Endothelial cell of umbilical vein (primary cell): ENCODE measurements around the gene SECISBP2. TPM values are rescaled to one million over a fixed set of nuclear protein-coding genes. Genes with fewer than 3 reads are reported as not detected.

Source experiments
- BruUV-seq: library from RNA; stranded (reverse); fragments of 400-500 nt; replicated peaks from 2 replicates; lab custom pipeline; 2021; lab: Mats Ljungman, UMichigan
- CTCF ChIA-PET: fragments of 300-600, 350-600 bp; sonication (Branson Sonifier 250); formaldehyde crosslinking; loops from one replicate; lab custom pipeline; 2021; ENCODE audit warnings: antibody characterized with exemption, inconsistent platforms; lab: Charles Lee
- POLR2A ChIA-PET: fragments of 300-600, 350-600 bp; sonication (Branson Sonifier 250); formaldehyde crosslinking; loops from one replicate; lab custom pipeline; 2021; ENCODE audit warnings: antibody characterized with exemption, inconsistent platforms; lab: Charles Lee
- DNase-seq: peaks from one replicate; pipeline ENCODE4 v3.0.0-alpha.2; 2011; ENCODE audit warnings: low read depth, low spot score
- FAIRE-seq: peaks from 2 replicates; lab custom pipeline; 2011; peaks lifted over from hg19 to GRCh38; lab: Jason Lieb, UNC
- H2AFZ ChIP-seq: 2 replicates; pipeline ENCODE4 v1.6.0; 2012; ENCODE audit warnings: low read depth, low read length, control low read depth, inconsistent platforms
- H3K27ac ChIP-seq: 2 replicates; pipeline ENCODE4 v1.5.1; 2011; ENCODE audit warnings: low read depth, mild to moderate bottlenecking, control low read depth, low read length, moderate library complexity; ENCODE audit not compliant: insufficient read depth
- H3K27me3 ChIP-seq, 2 experiments: 2 replicates each; pipeline versions ENCODE4 v1.6.0 to v1.6.1; 2011; ENCODE audit warnings: low read length in 2 of 2, mixed read lengths in 1 of 2; ENCODE audit not compliant: control insufficient read depth in 2 of 2, insufficient read depth in 2 of 2
- H3K36me3 ChIP-seq, 2 experiments: 2 replicates in 1 of 2; 3 replicates in 1 of 2; pipeline ENCODE4 v1.5.1; 2011; ENCODE audit warnings: low read length in 2 of 2, mild to moderate bottlenecking in 1 of 2, moderate library complexity in 1 of 2; ENCODE audit not compliant: control insufficient read depth in 2 of 2, insufficient read depth in 2 of 2; ENCODE audit errors: extremely low read depth in 1 of 2
- H3K4me1 ChIP-seq: 3 replicates; pipeline ENCODE4 v1.5.1; 2011; ENCODE audit warnings: mild to moderate bottlenecking, low read length; ENCODE audit not compliant: control insufficient read depth, insufficient read depth; ENCODE audit errors: extremely low read depth
- H3K4me2 ChIP-seq: 2 replicates; pipeline ENCODE4 v1.6.1; 2011; ENCODE audit warnings: low read length, control low read depth, mixed read lengths; ENCODE audit not compliant: insufficient read depth
- H3K4me3 ChIP-seq, 3 experiments: fragments of 200-600 bp in 1 of 3; sonication (generic), shearing (Covaris generic) in 1 of 3; replicated peaks in 1 of 3; 2 replicates each; pipeline ENCODE4 v1.5.1; 2011 to 2016; ENCODE audit warnings: control low read depth in 3 of 3, low read length in 3 of 3, mild to moderate bottlenecking in 2 of 3, inconsistent platforms in 1 of 3, low read depth in 1 of 3, moderate library complexity in 1 of 3; ENCODE audit not compliant: insufficient read depth in 1 of 3
- H3K79me2 ChIP-seq: 2 replicates; pipeline ENCODE4 v1.6.0; 2012; ENCODE audit warnings: low read length, inconsistent platforms; ENCODE audit not compliant: control insufficient read depth, insufficient read depth
- H3K9ac ChIP-seq: replicated peaks from 2 replicates; pipeline ENCODE3; 2011; ENCODE audit warnings: low read length, control low read depth; ENCODE audit not compliant: insufficient read depth; ENCODE audit errors: extremely low read depth
- H3K9me1 ChIP-seq: replicated peaks from 3 replicates; pipeline ENCODE4 v1.6.0; 2011; ENCODE audit warnings: mild to moderate bottlenecking, low read length; ENCODE audit not compliant: control insufficient read depth, insufficient read depth; ENCODE audit errors: extremely low read depth
- H3K9me3 ChIP-seq: replicated peaks from 2 replicates; pipeline ENCODE4 v1.5.1; 2012; ENCODE audit warnings: low read length, inconsistent platforms; ENCODE audit not compliant: control insufficient read depth, insufficient read depth
- H4K20me1 ChIP-seq: replicated peaks from 2 replicates; pipeline ENCODE3; 2011; ENCODE audit warnings: mild to moderate bottlenecking, low read length; ENCODE audit not compliant: control insufficient read depth, insufficient read depth; ENCODE audit errors: extremely low read depth
- CTCF ChIP-seq, 2 donors: IDR thresholded peaks; 1 replicate in 1 of 2; 2 replicates in 1 of 2; pipeline ENCODE4 v1.5.1; 2011; ENCODE audit warnings: low read length in 2 of 2, mild to moderate bottlenecking in 2 of 2, moderate library complexity in 2 of 2, control low read depth in 1 of 2, inconsistent platforms in 1 of 2, low read depth in 1 of 2; ENCODE audit not compliant: insufficient read depth in 1 of 2; ENCODE audit errors: extremely low read depth in 1 of 2
- EZH2 ChIP-seq: IDR thresholded peaks from 2 replicates; pipeline ENCODE4 v1.6.1; 2012; ENCODE audit warnings: borderline replicate concordance, low read depth, mild to moderate bottlenecking, moderate library complexity, low read length, inconsistent platforms; ENCODE audit not compliant: severe bottlenecking
- FOS ChIP-seq: IDR thresholded peaks from 2 replicates; pipeline ENCODE4 v1.6.1; 2011; ENCODE audit warnings: mild to moderate bottlenecking, low read length, moderate library complexity, borderline replicate concordance; ENCODE audit not compliant: insufficient read depth
- GATA2 ChIP-seq: IDR thresholded peaks from 2 replicates; pipeline ENCODE4 v1.7.0; 2011; ENCODE audit warnings: low read depth, mild to moderate bottlenecking, moderate library complexity, mixed read lengths, low read length; ENCODE audit not compliant: insufficient read length, insufficient read depth
- JUN ChIP-seq: IDR thresholded peaks from 2 replicates; pipeline ENCODE4 v1.6.1; 2011; ENCODE audit warnings: borderline replicate concordance, low read depth; ENCODE audit not compliant: insufficient read length, insufficient read depth
- MAX ChIP-seq: IDR thresholded peaks from 2 replicates; pipeline ENCODE4 v1.6.1; 2011; ENCODE audit not compliant: insufficient read depth, insufficient read length
- MYC ChIP-seq: IDR thresholded peaks from one replicate; pipeline ENCODE4 v1.6.1; 2011; ENCODE audit warnings: mild to moderate bottlenecking, low read depth, low read length
- POLR2A ChIP-seq: IDR thresholded peaks from 2 replicates; pipeline ENCODE4 v1.6.1; 2012; ENCODE audit warnings: low read depth, mild to moderate bottlenecking, control low read depth, low read length
- POLR2AphosphoS5 ChIP-seq: IDR thresholded peaks from 2 replicates; pipeline ENCODE4 v1.6.1; 2012; ENCODE audit warnings: low read depth, mild to moderate bottlenecking, control low read depth, low read length, moderate library complexity; ENCODE audit not compliant: insufficient read depth
- dilution Hi-C: fragments of 300-500 bp; cut with MboI; formaldehyde crosslinking; loops from one replicate; pipeline ENCODE4 v1.15.0; 2019; ENCODE audit warnings: low sequenced_read_pairs; ENCODE audit not compliant: extremely low pct_ligation_motif_present
- intact Hi-C: fragments of 100-400 bp; cut with micrococcal nuclease; formaldehyde crosslinking; loops from one replicate; pipeline ENCODE4 v1.10.0; 2022
- polyA plus RNA-seq, 4 experiments: library from polyadenylated mRNA; depleted of rRNA in 3 of 4; stranded (reverse) in 3 of 4; unstranded in 1 of 4; fragments of >200 nt; gene quantifications; 2 replicates each; pipeline versions ENCODE4 v1.2.1 to v1.2.3, GENCODE V29; 2011 to 2012; ENCODE audit warnings: missing spikeins in 1 of 4
- total RNA-seq: library from RNA; stranded (reverse); gene quantifications from 2 replicates; pipeline ENCODE4 v1.2.3, GENCODE V29; 2021

The SECISBP2 gene
- total and polyA plus RNA-seq, 2 donors (not counting 3 experiments of a cell fraction or from before 2014, with no cell fraction given): 22.7 to 36.3 TPM

GRCh38 chr9:89349607-89350006 lies 31.3 kb downstream of the SECISBP2 start:
- Histone ChIP-seq H4K20me1 (no peaks in the 10 kb centered on the region), H3K79me2 (no peaks in the 10 kb centered on the region), H3K9ac (no peak overlapping the region), H3K27me3 (no peaks in the 10 kb centered on the region), H3K27ac (no peak overlapping the region), H3K4me3 (no peak overlapping the region), H2AFZ (no peak overlapping the region), H3K4me1 (no peaks in the 10 kb centered on the region), H3K9me3 (no peaks in the 10 kb centered on the region), H3K36me3 (peaks cover 23 to 53% of the 10 kb centered on the region in 2 experiments), H3K9me1 (no peaks in the 10 kb centered on the region), H3K4me2 (no peak overlapping the region)
- ChIA-PET CTCF (interaction anchor here (1.1 kb wide), 1 partner anchor 200 kb away, joined by 3 read pairs; no protein-coding TSS in a partner anchor), POLR2A (no interaction called here)
- BruUV-seq: no TSS peak
- no peak for TF ChIP-seq CTCF (IDR thresholded peaks at IDR 0.05; ENCODE audit: extremely low read depth in 1 of 2, insufficient read depth in 1 of 2, low read depth in 1 of 2, low read length in 2 of 2)
- TF ChIP-seq EZH2: no peak
- TF ChIP-seq POLR2AphosphoS5: no peak
- TF ChIP-seq MAX: no peak
- no peak for TF ChIP-seq GATA2
- TF ChIP-seq JUN: no peak
- TF ChIP-seq POLR2A: no peak
- TF ChIP-seq MYC: no peak
- no peak for TF ChIP-seq FOS
- intact Hi-C loops: no loop called here
- no peak for FAIRE-seq
- DNase-seq: no peak
- dilution Hi-C loops: no loop called here
